ENCODE results near the gene AOX1. TPM values are rescaled to one million over a fixed set of nuclear protein-coding genes. Genes with fewer than 3 reads are reported as not detected.

Gene AOX1
- total and polyA plus RNA-seq, 8 donors = 6.4 to 303 (median 10.6) TPM

DNA sequence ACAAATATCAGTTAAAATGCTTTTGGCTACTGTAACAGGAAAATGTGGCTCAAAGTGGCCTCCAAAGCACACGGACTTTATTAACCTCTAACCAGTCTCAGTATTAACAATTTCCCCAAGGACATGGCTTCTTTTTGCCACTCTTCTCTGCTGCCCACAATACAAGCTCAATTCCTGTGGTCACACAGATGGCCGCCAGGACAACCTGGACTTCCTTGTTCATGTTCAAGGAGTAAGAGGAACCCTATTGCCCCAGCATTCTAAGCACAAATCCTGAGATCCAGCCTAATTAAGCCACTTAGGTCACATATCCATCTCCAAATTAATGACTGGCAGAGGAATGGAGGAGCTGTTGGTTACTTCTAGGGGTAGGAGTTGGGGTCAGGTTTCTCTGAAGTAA lies 38.2 kb downstream of the AOX1 start:
- intact Hi-C loops (cut with DNase I; ENCODE audit: low total_unique reads) = no loop called here
- Histone ChIP-seq H3K9me3 (no peaks in the 10 kb centered on the region), H3K36me3 (peaks cover 0 to 5% (median 0%) of the 10 kb centered on the region in 4 donors), H3K27me3 (no peaks in the 10 kb centered on the region), H3K4me3 (no peak overlapping the region), H3K27ac (no peak overlapping the region), H3K4me1 (peaks cover 0 to 3% (median 0%) of the 10 kb centered on the region in 4 donors)
- no peak for DNase-seq
- 42 to 74% (median 67%) methylated on average over 2 of the region's 2 CpGs for WGBS, 5 donors
- TF ChIP-seq, protein P1, sequence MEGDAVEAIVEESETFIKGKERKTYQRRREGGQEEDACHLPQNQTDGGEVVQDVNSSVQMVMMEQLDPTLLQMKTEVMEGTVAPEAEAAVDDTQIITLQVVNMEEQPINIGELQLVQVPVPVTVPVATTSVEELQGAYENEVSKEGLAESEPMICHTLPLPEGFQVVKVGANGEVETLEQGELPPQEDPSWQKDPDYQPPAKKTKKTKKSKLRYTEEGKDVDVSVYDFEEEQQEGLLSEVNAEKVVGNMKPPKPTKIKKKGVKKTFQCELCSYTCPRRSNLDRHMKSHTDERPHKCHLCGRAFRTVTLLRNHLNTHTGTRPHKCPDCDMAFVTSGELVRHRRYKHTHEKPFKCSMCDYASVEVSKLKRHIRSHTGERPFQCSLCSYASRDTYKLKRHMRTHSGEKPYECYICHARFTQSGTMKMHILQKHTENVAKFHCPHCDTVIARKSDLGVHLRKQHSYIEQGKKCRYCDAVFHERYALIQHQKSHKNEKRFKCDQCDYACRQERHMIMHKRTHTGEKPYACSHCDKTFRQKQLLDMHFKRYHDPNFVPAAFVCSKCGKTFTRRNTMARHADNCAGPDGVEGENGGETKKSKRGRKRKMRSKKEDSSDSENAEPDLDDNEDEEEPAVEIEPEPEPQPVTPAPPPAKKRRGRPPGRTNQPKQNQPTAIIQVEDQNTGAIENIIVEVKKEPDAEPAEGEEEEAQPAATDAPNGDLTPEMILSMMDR (IDR thresholded peaks at IDR 0.05) = no peak
- TF ChIP-seq POLR2AphosphoS5 (IDR thresholded peaks at IDR 0.05) (no peak), EP300 (IDR thresholded peaks at IDR 0.05) (no peak), POLR2A (IDR thresholded peaks at IDR 0.05) (no peak)

DNA sequence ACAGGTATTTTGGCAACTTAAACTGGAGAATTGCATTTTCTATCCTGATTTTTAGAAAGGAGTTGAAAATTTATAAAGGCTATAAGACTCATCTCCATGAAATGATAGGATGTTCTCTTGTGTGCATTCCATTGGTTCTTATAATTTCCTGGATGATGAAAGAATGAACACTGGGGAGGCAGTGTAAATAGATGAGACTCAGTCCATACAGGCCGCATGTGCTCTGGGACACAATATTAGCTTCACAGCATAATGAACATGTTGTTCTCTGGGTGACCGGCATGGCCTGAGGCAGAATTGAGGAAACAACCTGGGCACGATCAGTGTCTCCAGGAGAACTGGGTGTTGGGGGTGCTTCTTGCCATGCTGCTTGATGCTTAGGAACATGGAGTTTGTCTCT lies 38.8 kb downstream of the AOX1 start:
- TF ChIP-seq, protein P1 (IDR thresholded peaks at IDR 0.05) = no peak
- TF ChIP-seq POLR2A (IDR thresholded peaks at IDR 0.05) = no peak
- no peak for TF ChIP-seq EP300 (IDR thresholded peaks at IDR 0.05)
- no peak for TF ChIP-seq POLR2AphosphoS5 (IDR thresholded peaks at IDR 0.05)
- Histone ChIP-seq H3K4me3 (no peak overlapping the region), H3K4me1 (no peaks in the 10 kb centered on the region), H3K27me3 (no peaks in the 10 kb centered on the region), H3K27ac (no peak overlapping the region), H3K9me3 (no peaks in the 10 kb centered on the region), H3K36me3 (peaks cover 0 to 5% (median 0%) of the 10 kb centered on the region in 4 donors)
- DNase-seq = no peak
- intact Hi-C loops (cut with DNase I; ENCODE audit: low total_unique reads) = no loop called here
- 82 to 97% (median 96%) methylated on average over 3 of the region's 3 CpGs for WGBS, 5 donors

DNA sequence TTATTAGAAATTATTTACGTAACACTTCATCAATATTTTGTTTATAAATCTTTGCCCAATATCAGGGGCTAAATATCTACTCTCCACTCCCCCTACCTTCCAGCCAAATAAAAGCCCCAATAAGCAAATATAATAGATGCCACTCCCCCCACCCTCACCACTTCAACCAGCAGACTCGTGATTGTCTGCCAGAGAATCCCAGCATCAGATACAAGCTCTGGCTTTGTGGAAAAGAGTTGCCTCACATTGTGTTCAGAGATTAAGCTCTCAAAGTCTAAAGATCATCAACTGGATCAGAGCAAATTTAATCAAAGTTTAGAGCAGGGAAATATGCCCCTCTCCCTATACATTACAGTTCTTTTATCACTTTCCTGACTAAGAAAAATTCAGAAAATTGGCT lies 39.5 kb downstream of the AOX1 start:
- Histone ChIP-seq H3K9me3 (no peaks in the 10 kb centered on the region), H3K4me1 (no peaks in the 10 kb centered on the region), H3K27ac (no peak overlapping the region), H3K4me3 (no peak overlapping the region), H3K27me3 (no peaks in the 10 kb centered on the region), H3K36me3 (peaks cover 0 to 5% (median 0%) of the 10 kb centered on the region in 4 donors)
- TF ChIP-seq POLR2A (IDR thresholded peaks at IDR 0.05) (no peak), POLR2AphosphoS5 (IDR thresholded peaks at IDR 0.05) (no peak)
- TF ChIP-seq, protein P1 (IDR thresholded peaks at IDR 0.05) = no peak
- 68 to 81% (median 69%) methylated on average over 2 of the region's 2 CpGs for WGBS, 5 donors
- no peak for DNase-seq
- intact Hi-C loops (cut with DNase I; ENCODE audit: low total_unique reads) = no loop called here

DNA sequence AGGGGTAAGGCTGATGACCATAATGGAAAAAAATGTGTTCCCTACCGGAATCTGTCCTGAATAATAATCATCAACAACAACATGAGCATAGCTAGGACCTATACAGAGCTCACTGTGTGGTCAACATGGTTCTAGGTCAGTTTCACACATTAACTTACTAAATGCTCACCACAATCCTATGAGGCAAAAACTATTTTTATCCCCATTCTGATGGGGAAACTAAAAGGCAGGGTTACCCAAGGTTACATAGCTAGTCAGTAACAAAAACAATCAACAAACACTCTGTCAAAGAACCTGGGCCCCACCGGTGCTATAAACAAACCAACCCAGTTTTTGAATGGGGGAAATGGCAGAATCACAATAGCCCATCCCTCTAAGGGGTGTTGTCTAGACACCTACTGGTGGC lies 40.1 kb downstream of the AOX1 start:
- H3K36me3 ChIP-seq = peaks cover 0 to 5% (median 0%) of the 10 kb centered on the region in 4 donors
- no peaks in the 10 kb centered on the region for H3K4me1 ChIP-seq
- no peak for DNase-seq
- WGBS, 5 donors = 67 to 75% (median 73%) methylated on average over 2 of the region's 2 CpGs
- intact Hi-C loops (cut with DNase I; ENCODE audit: low total_unique reads) = no loop called here
- H3K4me3 ChIP-seq = no peak overlapping the region
- no peak overlapping the region for H3K27ac ChIP-seq
- no peaks in the 10 kb centered on the region for H3K9me3 ChIP-seq
- TF ChIP-seq POLR2AphosphoS5 (IDR thresholded peaks at IDR 0.05) (no peak), POLR2A (IDR thresholded peaks at IDR 0.05) (no peak), EP300 (IDR thresholded peaks at IDR 0.05) (no peak)
- TF ChIP-seq, protein P1 (IDR thresholded peaks at IDR 0.05) = no peak
- H3K27me3 ChIP-seq = no peaks in the 10 kb centered on the region
